ENCODE measurements around the gene PDZK1IP1. TPM values are rescaled to one million over a fixed set of nuclear protein-coding genes. Genes with fewer than 3 reads are reported as not detected.
A peak's percentile ranks its signal among the peaks of the same experiment; 100 is the strongest.

The PDZK1IP1 gene
- total RNA-seq, 3 donors from 2014 or later (not counting 1 experiment from before 2014, with no cell fraction given) = 0.54 TPM; not detected in 2

GRCh38 chr1:47184090-47184821 lies 5.6 kb downstream of the PDZK1IP1 start:
- H3K4me1 Mint-ChIP-seq = peaks cover 6% of the 10 kb centered on the region in 2 donors
- no peak for ATAC-seq
- peak in 1 of 2 donors; percentile 9 for DNase-seq

GRCh38 chr1:47183308-47184089 lies 6.3 kb downstream of the PDZK1IP1 start:
- intact Hi-C loops (cut with micrococcal nuclease) = no loop called here
- WGBS (ENCODE audit: insufficient coverage) = 78% methylated on average over 11 of the region's 11 CpGs
- DNase-seq = peak in 1 of 2 donors; percentile 6

More at GRCh38 chr1:47184090-47184821, 5.6 kb downstream of the PDZK1IP1 start:
- no peak for TF ChIP-seq CTCF (IDR thresholded peaks at IDR 0.05)
- Histone ChIP-seq H3K4me3 (ENCODE audit: low read length) (no peak overlapping the region), H3K4me1 (ENCODE audit: control insufficient read depth, insufficient read depth, low read length) (peaks cover 5% of the 10 kb centered on the region), H3K36me3 (ENCODE audit: control insufficient read depth, insufficient read depth, low read length) (no peaks in the 10 kb centered on the region), H3K27ac (ENCODE audit: low read length) (no peak overlapping the region), H3K9me3 (ENCODE audit: control insufficient read depth, insufficient read depth, low read length) (no peaks in the 10 kb centered on the region), H3K27me3 (ENCODE audit: control insufficient read depth, insufficient read depth, low read length) (peaks cover 5% of the 10 kb centered on the region)
- no peak overlapping the region for H3K4me3 Mint-ChIP-seq
- 85% methylated on average over 5 of the region's 5 CpGs for WGBS (ENCODE audit: insufficient coverage)
- no peaks in the 10 kb centered on the region for H3K36me3 Mint-ChIP-seq
- H3K27ac Mint-ChIP-seq = no peak overlapping the region
- H3K27me3 Mint-ChIP-seq (ENCODE audit: low read depth in 2 of 2) = peaks cover 18 to 20% of the 10 kb centered on the region in 2 donors
- intact Hi-C loops (cut with micrococcal nuclease) = no loop called here
- no peaks in the 10 kb centered on the region for H3K9me3 Mint-ChIP-seq

GRCh38 chr1:47182676-47183235 lies 7.1 kb downstream of the PDZK1IP1 start:
- no peak for TF ChIP-seq CTCF (IDR thresholded peaks at IDR 0.05)
- peaks cover 5% of the 10 kb centered on the region for H3K27me3 ChIP-seq (ENCODE audit: control insufficient read depth, insufficient read depth, low read length)
- Mint-ChIP-seq H3K27me3 (ENCODE audit: low read depth in 2 of 2) (peaks cover 26 to 29% of the 10 kb centered on the region in 2 donors), H3K36me3 (no peaks in the 10 kb centered on the region), H3K4me1 (peaks cover 12 to 13% of the 10 kb centered on the region in 2 donors), H3K4me3 (no peak overlapping the region), H3K27ac (no peak overlapping the region), H3K9me3 (no peaks in the 10 kb centered on the region)
- no peak overlapping the region for H3K4me3 ChIP-seq (ENCODE audit: low read length)
- WGBS (ENCODE audit: insufficient coverage) = 66% methylated on average over 6 of the region's 7 CpGs
- DNase-seq = no peak
- ATAC-seq = no peak
- no peak overlapping the region for H3K27ac ChIP-seq (ENCODE audit: low read length)
- no peaks in the 10 kb centered on the region for H3K36me3 ChIP-seq (ENCODE audit: control insufficient read depth, insufficient read depth, low read length)
- intact Hi-C loops (cut with micrococcal nuclease) = no loop called here
- peaks cover 9% of the 10 kb centered on the region for H3K4me1 ChIP-seq (ENCODE audit: control insufficient read depth, insufficient read depth, low read length)
- no peaks in the 10 kb centered on the region for H3K9me3 ChIP-seq (ENCODE audit: control insufficient read depth, insufficient read depth, low read length)

More at GRCh38 chr1:47183308-47184089, 6.3 kb downstream of the PDZK1IP1 start:
- Histone ChIP-seq H3K4me1 (ENCODE audit: control insufficient read depth, insufficient read depth, low read length) (peaks cover 9% of the 10 kb centered on the region), H3K36me3 (ENCODE audit: control insufficient read depth, insufficient read depth, low read length) (no peaks in the 10 kb centered on the region), H3K27ac (ENCODE audit: low read length) (no peak overlapping the region), H3K9me3 (ENCODE audit: control insufficient read depth, insufficient read depth, low read length) (no peaks in the 10 kb centered on the region), H3K27me3 (ENCODE audit: control insufficient read depth, insufficient read depth, low read length) (peaks cover 5% of the 10 kb centered on the region), H3K4me3 (ENCODE audit: low read length) (no peak overlapping the region)
- H3K4me1 Mint-ChIP-seq = peaks cover 12 to 13% of the 10 kb centered on the region in 2 donors
- no peak for ATAC-seq
- H3K36me3 Mint-ChIP-seq = no peaks in the 10 kb centered on the region
- H3K27me3 Mint-ChIP-seq (ENCODE audit: low read depth in 2 of 2) = peaks cover 24 to 28% of the 10 kb centered on the region in 2 donors
- H3K27ac Mint-ChIP-seq = no peak overlapping the region
- TF ChIP-seq CTCF (IDR thresholded peaks at IDR 0.05) = no peak
- no peak overlapping the region for H3K4me3 Mint-ChIP-seq
- H3K9me3 Mint-ChIP-seq = no peaks in the 10 kb centered on the region
